Glutamatergic neuron (in vitro differentiated cells): Measurements from ENCODE around the gene KIZ. TPM values are rescaled to one million over a fixed set of nuclear protein-coding genes. Genes with fewer than 3 reads are reported as not detected.

Source experiments
- DNase-seq: peaks from one replicate; pipeline ENCODE4 v3.0.0; 2022
- H3K27ac Mint-ChIP-seq: one replicate; pipeline ENCODE4 v1.8.0; 2020; ENCODE audit warnings: mild to moderate bottlenecking, mixed read lengths, inconsistent platforms; ENCODE audit not compliant: unreplicated experiment
- H3K27me3 Mint-ChIP-seq: one replicate; pipeline ENCODE4 v1.8.0; 2020; ENCODE audit warnings: mild to moderate bottlenecking, moderate library complexity, mixed read lengths, inconsistent platforms; ENCODE audit not compliant: unreplicated experiment
- H3K36me3 Mint-ChIP-seq: one replicate; pipeline ENCODE4 v1.8.0; 2020; ENCODE audit warnings: mild to moderate bottlenecking, mixed read lengths, inconsistent platforms; ENCODE audit not compliant: unreplicated experiment
- H3K4me1 Mint-ChIP-seq: one replicate; pipeline ENCODE4 v1.8.0; 2020; ENCODE audit warnings: mild to moderate bottlenecking, low read depth, mixed read lengths, inconsistent platforms; ENCODE audit not compliant: unreplicated experiment
- H3K4me3 Mint-ChIP-seq: one replicate; pipeline ENCODE4 v1.8.0; 2020; ENCODE audit warnings: mild to moderate bottlenecking, mixed read lengths, inconsistent platforms; ENCODE audit not compliant: unreplicated experiment
- H3K9me3 Mint-ChIP-seq: one replicate; pipeline ENCODE4 v1.8.0; 2020; ENCODE audit warnings: mild to moderate bottlenecking, moderate library complexity, mixed read lengths, inconsistent platforms; ENCODE audit not compliant: unreplicated experiment
- CTCF ChIP-seq: fragments of 200-600 bp; sonication (generic); IDR thresholded peaks from one replicate; pipeline ENCODE4 v1.5.0; 2021; ENCODE audit not compliant: partially characterized antibody, unreplicated experiment
- total RNA-seq: library from RNA; stranded (reverse); fragmentation: NEBNext Ultra II Directional; extraction: Animal tissue kit (Norgen Biotek cat#: 25700); gene quantifications from one replicate; pipeline ENCODE4 v1.2.1, GENCODE V29; 2021; ENCODE audit not compliant: unreplicated experiment

The KIZ gene
- total RNA-seq, 1 donor from 2014 or later = 17.7 TPM

- TF ChIP-seq CTCF = no peak
- H3K27me3 Mint-ChIP-seq = no peaks in the 10 kb centered on the region
- H3K27ac Mint-ChIP-seq = no peak overlapping the region
- H3K4me3 Mint-ChIP-seq = no peak overlapping the region
- no peaks in the 10 kb centered on the region for H3K9me3 Mint-ChIP-seq
- no peak for DNase-seq
- H3K36me3 Mint-ChIP-seq = no peaks in the 10 kb centered on the region
- no peaks in the 10 kb centered on the region for H3K4me1 Mint-ChIP-seq
These were observed 10.3 kb downstream of the KIZ start for GRCh38 chr20:21136015-21136732.

- Mint-ChIP-seq H3K36me3 (no peaks in the 10 kb centered on the region), H3K27ac (no peak overlapping the region), H3K4me3 (no peak overlapping the region), H3K9me3 (no peaks in the 10 kb centered on the region), H3K4me1 (no peaks in the 10 kb centered on the region), H3K27me3 (no peaks in the 10 kb centered on the region)
- DNase-seq = no peak
- no peak for TF ChIP-seq CTCF
These were observed 11.2 kb downstream of the KIZ start for GRCh38 chr20:21137078-21137477.

GRCh38 chr20:21139881-21140566, 14.1 kb downstream of the KIZ start:
- Mint-ChIP-seq H3K27ac (no peak overlapping the region), H3K4me1 (no peaks in the 10 kb centered on the region), H3K4me3 (no peak overlapping the region)

GRCh38 chr20:21141825-21142224, 15.9 kb downstream of the KIZ start:
- Mint-ChIP-seq H3K4me1 (no peaks in the 10 kb centered on the region), H3K36me3 (no peaks in the 10 kb centered on the region), H3K9me3 (no peaks in the 10 kb centered on the region), H3K4me3 (no peak overlapping the region), H3K27me3 (no peaks in the 10 kb centered on the region), H3K27ac (no peak overlapping the region)
- TF ChIP-seq CTCF = no peak
- no peak for DNase-seq

More at GRCh38 chr20:21139881-21140566, 14.1 kb downstream of the KIZ start:
- TF ChIP-seq CTCF = no peak
- DNase-seq = no peak
- Mint-ChIP-seq H3K36me3 (no peaks in the 10 kb centered on the region), H3K27me3 (no peaks in the 10 kb centered on the region), H3K9me3 (no peaks in the 10 kb centered on the region)
